Astrocyte (in vitro differentiated cells and primary cell): ENCODE measurements around the gene CAPS2. TPM values are rescaled to one million over a fixed set of nuclear protein-coding genes. Genes with fewer than 3 reads are reported as not detected.

Experiments used
- DNase-seq: peaks from one replicate; pipeline ENCODE4 v3.0.0-alpha.2; 2010; ENCODE audit warnings: low read depth
- FAIRE-seq: peaks from 2 replicates; lab custom pipeline; 2011; peaks lifted over from hg19 to GRCh38; lab: Jason Lieb, UNC
- H2AFZ ChIP-seq: 2 replicates; pipeline ENCODE4 v1.6.0; 2012; ENCODE audit warnings: low read depth, low read length, inconsistent platforms
- H3K27ac ChIP-seq: 2 replicates; pipeline ENCODE4 v1.5.1; 2011; ENCODE audit warnings: low read depth, low read length, inconsistent platforms
- H3K27me3 ChIP-seq: 2 replicates; pipeline ENCODE4 v1.6.0; 2011; ENCODE audit warnings: low read length, inconsistent platforms; ENCODE audit not compliant: insufficient read depth
- H3K36me3 ChIP-seq: 2 replicates; pipeline ENCODE4 v1.5.1; 2011; ENCODE audit warnings: low read length, inconsistent platforms; ENCODE audit not compliant: insufficient read depth
- H3K4me1 ChIP-seq: 2 replicates; pipeline ENCODE4 v1.5.1; 2011; ENCODE audit warnings: low read length, inconsistent platforms; ENCODE audit not compliant: insufficient read depth
- H3K4me2 ChIP-seq: 2 replicates; pipeline ENCODE4 v1.6.0; 2012; ENCODE audit warnings: low read length, inconsistent platforms
- H3K4me3 ChIP-seq: 2 replicates; pipeline ENCODE4 v1.5.1; 2011; ENCODE audit warnings: low read depth, mild to moderate bottlenecking, low read length, inconsistent platforms; ENCODE audit not compliant: insufficient read depth
- H3K79me2 ChIP-seq: 2 replicates; pipeline ENCODE4 v1.6.0; 2012; ENCODE audit warnings: mild to moderate bottlenecking, low read length, inconsistent platforms; ENCODE audit not compliant: insufficient read depth
- H3K9ac ChIP-seq: 2 replicates; pipeline ENCODE4 v1.6.0; 2012; ENCODE audit warnings: mild to moderate bottlenecking, low read length, inconsistent platforms
- H3K9me3 ChIP-seq: 2 replicates; pipeline ENCODE4 v1.5.1; 2012; ENCODE audit warnings: low read depth, mild to moderate bottlenecking, low read length, inconsistent platforms; ENCODE audit not compliant: insufficient read depth
- H4K20me1 ChIP-seq: 2 replicates; pipeline ENCODE4 v1.6.0; 2012; ENCODE audit warnings: low read length, inconsistent platforms; ENCODE audit not compliant: insufficient read depth
- H3K27ac Mint-ChIP-seq: one replicate; pipeline ENCODE4 v1.8.0; 2021; ENCODE audit warnings: mild to moderate bottlenecking, mixed read lengths; ENCODE audit not compliant: unreplicated experiment
- H3K27me3 Mint-ChIP-seq: one replicate; pipeline ENCODE4 v1.8.0; 2021; ENCODE audit warnings: low read depth, mixed read lengths; ENCODE audit not compliant: unreplicated experiment
- H3K36me3 Mint-ChIP-seq: one replicate; pipeline ENCODE4 v1.8.0; 2021; ENCODE audit warnings: low read depth, mixed read lengths; ENCODE audit not compliant: unreplicated experiment
- H3K4me1 Mint-ChIP-seq: one replicate; pipeline ENCODE4 v1.8.0; 2021; ENCODE audit warnings: low read depth, mixed read lengths; ENCODE audit not compliant: unreplicated experiment
- H3K4me3 Mint-ChIP-seq: one replicate; pipeline ENCODE4 v1.8.0; 2021; ENCODE audit warnings: mild to moderate bottlenecking, moderate library complexity, mixed read lengths; ENCODE audit not compliant: unreplicated experiment
- H3K9me3 Mint-ChIP-seq: one replicate; pipeline ENCODE4 v1.8.0; 2021; ENCODE audit warnings: mild to moderate bottlenecking, mixed read lengths; ENCODE audit not compliant: unreplicated experiment
- EZH2 ChIP-seq: IDR thresholded peaks from 2 replicates; pipeline ENCODE4 v1.6.1; 2012; ENCODE audit warnings: mild to moderate bottlenecking, low read length, inconsistent platforms; ENCODE audit not compliant: insufficient read depth
- total RNA-seq: library from RNA; stranded (reverse); gene quantifications from 2 replicates; pipeline ENCODE4 v1.2.1, GENCODE V29; 2021
- TF ChIP-seq, protein P1 (sequence below): IDR thresholded peaks from 2 replicates; pipeline ENCODE4 v1.5.1; 2011; ENCODE audit warnings: low read depth, mild to moderate bottlenecking, inconsistent platforms, low read length, moderate library complexity; ENCODE audit not compliant: insufficient read depth

CAPS2 gene
- total RNA-seq, 1 donor from 2014 or later, result 3.1 TPM

DNA sequence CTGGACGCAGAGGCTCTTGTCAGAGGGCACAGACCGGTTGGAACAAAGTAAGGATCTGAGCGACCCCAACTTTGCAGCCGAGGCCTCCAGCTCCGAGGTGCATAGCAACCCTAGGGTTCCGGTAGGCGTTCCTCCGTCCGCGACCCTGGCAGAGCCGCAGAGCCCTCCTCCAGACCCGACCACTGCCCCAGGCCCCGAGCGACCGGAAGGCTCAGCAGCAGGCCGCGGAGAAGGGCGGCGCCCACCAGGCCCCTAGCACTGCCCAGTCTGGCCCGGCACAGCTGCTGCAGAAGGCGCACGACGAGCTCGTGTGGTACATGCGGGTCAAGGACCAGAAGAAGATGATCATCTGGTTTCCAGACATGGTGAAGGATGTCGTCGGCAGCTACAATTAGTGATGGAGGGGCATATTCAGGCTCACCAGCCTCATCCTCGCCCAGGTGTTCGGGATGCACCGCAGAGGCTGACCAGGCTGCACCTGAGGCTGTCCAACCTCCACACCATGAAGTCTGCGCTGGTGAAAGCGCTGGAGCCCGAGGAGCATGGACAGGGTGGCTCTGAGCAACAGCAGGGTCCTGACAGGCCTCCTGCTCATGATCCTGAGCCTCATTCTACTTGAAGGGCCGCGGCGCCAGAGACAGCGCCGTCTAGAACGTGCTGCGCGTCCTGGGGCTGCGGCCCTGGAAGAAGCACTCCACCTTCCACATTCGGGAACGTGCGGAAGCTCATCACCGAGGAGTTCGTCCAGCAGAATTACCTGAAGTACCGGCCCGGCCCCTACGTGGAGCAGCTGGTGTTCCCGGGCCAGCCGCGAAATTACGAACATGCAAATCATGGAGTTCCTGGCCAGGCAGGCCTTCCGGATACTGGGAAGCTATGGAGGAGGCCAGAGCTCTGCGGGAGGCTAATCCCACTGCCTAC, 24.5 kb downstream of the CAPS2 start:
- no peaks in the 10 kb centered on the region for H3K27me3 ChIP-seq
- H3K9me3 ChIP-seq, result no peaks in the 10 kb centered on the region
- H3K4me2 ChIP-seq, result no peak overlapping the region
- FAIRE-seq, result no peak
- no peak overlapping the region for H3K4me3 ChIP-seq
- no peaks in the 10 kb centered on the region for H3K4me1 Mint-ChIP-seq
- no peak overlapping the region for H3K4me3 Mint-ChIP-seq
- H3K79me2 ChIP-seq, result no peaks in the 10 kb centered on the region
- H3K27ac ChIP-seq, result no peak overlapping the region
- H3K36me3 Mint-ChIP-seq, result peaks cover 4% of the 10 kb centered on the region
- H3K9ac ChIP-seq, result no peak overlapping the region
- no peaks in the 10 kb centered on the region for H4K20me1 ChIP-seq
- H3K36me3 ChIP-seq, result no peaks in the 10 kb centered on the region
- H3K9me3 Mint-ChIP-seq, result peaks cover 6% of the 10 kb centered on the region
- no peak overlapping the region for H2AFZ ChIP-seq
- DNase-seq, result no peak
- no peaks in the 10 kb centered on the region for H3K4me1 ChIP-seq
- no peaks in the 10 kb centered on the region for H3K27me3 Mint-ChIP-seq
- TF ChIP-seq, protein P1, sequence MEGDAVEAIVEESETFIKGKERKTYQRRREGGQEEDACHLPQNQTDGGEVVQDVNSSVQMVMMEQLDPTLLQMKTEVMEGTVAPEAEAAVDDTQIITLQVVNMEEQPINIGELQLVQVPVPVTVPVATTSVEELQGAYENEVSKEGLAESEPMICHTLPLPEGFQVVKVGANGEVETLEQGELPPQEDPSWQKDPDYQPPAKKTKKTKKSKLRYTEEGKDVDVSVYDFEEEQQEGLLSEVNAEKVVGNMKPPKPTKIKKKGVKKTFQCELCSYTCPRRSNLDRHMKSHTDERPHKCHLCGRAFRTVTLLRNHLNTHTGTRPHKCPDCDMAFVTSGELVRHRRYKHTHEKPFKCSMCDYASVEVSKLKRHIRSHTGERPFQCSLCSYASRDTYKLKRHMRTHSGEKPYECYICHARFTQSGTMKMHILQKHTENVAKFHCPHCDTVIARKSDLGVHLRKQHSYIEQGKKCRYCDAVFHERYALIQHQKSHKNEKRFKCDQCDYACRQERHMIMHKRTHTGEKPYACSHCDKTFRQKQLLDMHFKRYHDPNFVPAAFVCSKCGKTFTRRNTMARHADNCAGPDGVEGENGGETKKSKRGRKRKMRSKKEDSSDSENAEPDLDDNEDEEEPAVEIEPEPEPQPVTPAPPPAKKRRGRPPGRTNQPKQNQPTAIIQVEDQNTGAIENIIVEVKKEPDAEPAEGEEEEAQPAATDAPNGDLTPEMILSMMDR, result no peak
- TF ChIP-seq EZH2, result no peak
- no peak overlapping the region for H3K27ac Mint-ChIP-seq

DNA sequence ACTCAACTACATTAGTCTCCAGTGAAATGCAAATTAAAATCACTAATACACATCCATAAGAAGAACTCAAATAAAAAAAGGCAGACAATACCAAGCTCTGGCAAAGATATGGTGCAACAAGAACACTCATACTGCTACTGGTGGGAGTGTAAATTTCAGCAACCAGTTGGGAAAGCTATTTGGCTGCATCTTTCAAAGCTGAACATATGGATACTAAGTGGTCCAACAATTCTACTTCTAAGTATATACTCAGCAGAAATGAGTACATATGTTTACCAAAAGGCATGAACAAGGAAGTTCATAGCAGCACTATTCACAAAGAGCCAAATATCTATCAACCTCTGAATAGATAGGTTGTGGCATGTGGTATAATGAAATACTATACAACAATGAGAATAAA, 27.3 kb downstream of the CAPS2 start:
- H3K4me1 ChIP-seq, result no peaks in the 10 kb centered on the region
- no peak for FAIRE-seq
- H4K20me1 ChIP-seq, result no peaks in the 10 kb centered on the region
- H3K9ac ChIP-seq, result no peak overlapping the region
- Mint-ChIP-seq H3K4me3 (no peak overlapping the region), H3K27ac (no peak overlapping the region), H3K36me3 (peaks cover 3% of the 10 kb centered on the region), H3K27me3 (no peaks in the 10 kb centered on the region), H3K4me1 (no peaks in the 10 kb centered on the region), H3K9me3 (peaks cover 6% of the 10 kb centered on the region)
- no peak overlapping the region for H3K27ac ChIP-seq
- no peak overlapping the region for H3K4me3 ChIP-seq
- H3K36me3 ChIP-seq, result no peaks in the 10 kb centered on the region
- no peak for DNase-seq
- H3K27me3 ChIP-seq, result no peaks in the 10 kb centered on the region
- H3K4me2 ChIP-seq, result no peak overlapping the region
- H2AFZ ChIP-seq, result no peak overlapping the region
- no peaks in the 10 kb centered on the region for H3K79me2 ChIP-seq
- H3K9me3 ChIP-seq, result no peaks in the 10 kb centered on the region
- TF ChIP-seq, protein P1, result no peak
- TF ChIP-seq EZH2, result no peak

GRCh38 chr12:75302225-75302624, 27.9 kb downstream of the CAPS2 start:
- FAIRE-seq, result no peak
- Histone ChIP-seq H3K27ac (no peak overlapping the region), H3K36me3 (no peaks in the 10 kb centered on the region), H3K27me3 (no peaks in the 10 kb centered on the region), H2AFZ (no peak overlapping the region), H3K9ac (no peak overlapping the region), H3K4me1 (no peaks in the 10 kb centered on the region), H3K9me3 (no peaks in the 10 kb centered on the region), H3K4me2 (no peak overlapping the region), H3K79me2 (no peaks in the 10 kb centered on the region), H3K4me3 (no peak overlapping the region), H4K20me1 (no peaks in the 10 kb centered on the region)
- Mint-ChIP-seq H3K4me1 (no peaks in the 10 kb centered on the region), H3K4me3 (no peak overlapping the region), H3K36me3 (peaks cover 2% of the 10 kb centered on the region), H3K9me3 (peaks cover 6% of the 10 kb centered on the region), H3K27me3 (no peaks in the 10 kb centered on the region), H3K27ac (no peak overlapping the region)
- TF ChIP-seq EZH2, result no peak
- TF ChIP-seq, protein P1, result no peak
- no peak for DNase-seq
